K562 (cell line): ENCODE measurements around the gene CREG2. TPM values are rescaled to one million over a fixed set of nuclear protein-coding genes. Genes with fewer than 3 reads are reported as not detected.

Experiments
- ATAC-seq: fragments of 200-7000 bp; cut with Tn5 transposase; 3 replicates; pipeline ENCODE4 v1.9.1; 2020; ENCODE audit warnings: moderate library complexity
- BruUV-seq: library from RNA; stranded (reverse); fragments of 400-500 nt; replicated peaks from 2 replicates; lab custom pipeline; 2021; lab: Mats Ljungman, UMichigan
- CTCF ChIA-PET: fragments of 300-600 bp; formaldehyde crosslinking; extraction: SDS; loops from one replicate; lab custom pipeline; 2021; ENCODE audit warnings: low intra/inter-chr PET ratio; lab: Yijun Ruan, JAX
- POLR2A ChIA-PET: fragments of 300-600, 350-650 bp; sonication (Branson Sonifier 250); formaldehyde crosslinking; extraction: SDS; loops from one replicate; lab custom pipeline; 2021; ENCODE audit warnings: antibody characterized with exemption, inconsistent platforms; lab: Yijun Ruan, JAX
- DNase-seq, 4 experiments: peaks; one replicate each; pipeline versions ENCODE4 v3.0.0 to v3.0.0-alpha.2; 2011 to 2018; ENCODE audit warnings: low spot score in 3 of 4, mixed read lengths in 3 of 4; ENCODE audit errors: extremely low read depth in 1 of 4
- FAIRE-seq: peaks from 2 replicates; lab custom pipeline; 2011; peaks lifted over from hg19 to GRCh38; lab: Jason Lieb, UNC
- H2AFZ ChIP-seq: 2 replicates; pipeline ENCODE4 v1.6.0; 2011; ENCODE audit warnings: low read depth, low read length, control low read depth, inconsistent platforms
- H3K27ac ChIP-seq: fragments of 200-600 bp; 3 replicates; pipeline ENCODE4 v1.8.0; 2011; ENCODE audit warnings: low read depth, mild to moderate bottlenecking, control low read depth, inconsistent platforms, low read length, moderate library complexity, mixed read lengths; ENCODE audit errors: extremely low read depth
- H3K27me3 ChIP-seq, 2 experiments: fragments of 300-600 bp in 1 of 2; 2 replicates in 1 of 2; 3 replicates in 1 of 2; pipeline versions ENCODE4 v1.6.0 to v1.8.0; 2011; ENCODE audit warnings: inconsistent platforms in 2 of 2, low read length in 2 of 2, mild to moderate bottlenecking in 1 of 2, mixed read lengths in 1 of 2, moderate library complexity in 1 of 2; ENCODE audit not compliant: control insufficient read depth in 2 of 2, insufficient read depth in 2 of 2
- H3K36me3 ChIP-seq: fragments of 300-600 bp; 3 replicates; pipeline ENCODE4 v1.8.0; 2011; ENCODE audit warnings: mild to moderate bottlenecking, low read length, inconsistent platforms; ENCODE audit not compliant: control insufficient read depth, insufficient read depth
- H3K4me1 ChIP-seq, 2 experiments: fragments of 200-600 bp in 1 of 2; replicated peaks in 1 of 2; 2 replicates in 1 of 2; 3 replicates in 1 of 2; pipeline versions ENCODE4 v1.5.1 to v1.8.0; 2011; ENCODE audit warnings: inconsistent platforms in 2 of 2, low read length in 2 of 2, mild to moderate bottlenecking in 1 of 2, mixed read lengths in 1 of 2, moderate library complexity in 1 of 2; ENCODE audit not compliant: control insufficient read depth in 2 of 2, insufficient read depth in 2 of 2
- H3K4me2 ChIP-seq: 2 replicates; pipeline ENCODE4 v1.6.1; 2011; ENCODE audit warnings: low read length, control low read depth, inconsistent platforms, mixed read lengths; ENCODE audit not compliant: insufficient read depth
- H3K4me3 ChIP-seq: fragments of 200-600 bp; sonication (generic), shearing (Covaris generic); 2 replicates; pipeline ENCODE4 v1.5.1; 2016; ENCODE audit warnings: control low read depth, inconsistent platforms
- H3K79me2 ChIP-seq: fragments of 200-600 bp; 3 replicates; pipeline ENCODE4 v1.8.0; 2011; ENCODE audit warnings: low read length, inconsistent platforms; ENCODE audit not compliant: control insufficient read depth, insufficient read depth
- H3K9ac ChIP-seq, 2 experiments: 2 replicates each; pipeline versions ENCODE4 v1.6.0 to v1.6.1; 2011; ENCODE audit warnings: low read depth in 2 of 2, low read length in 2 of 2, control low read depth in 1 of 2, inconsistent platforms in 1 of 2, mild to moderate bottlenecking in 1 of 2, mixed read lengths in 1 of 2; ENCODE audit not compliant: insufficient read depth in 1 of 2
- H3K9me1 ChIP-seq: one replicate; pipeline ENCODE4 v1.6.0; 2011; ENCODE audit warnings: inconsistent platforms, mild to moderate bottlenecking, low read length, moderate library complexity; ENCODE audit not compliant: control insufficient read depth, insufficient read depth
- H3K9me3 ChIP-seq: replicated peaks from 2 replicates; pipeline ENCODE4 v1.5.1; 2011; ENCODE audit warnings: low read depth, low read length, inconsistent platforms; ENCODE audit not compliant: control insufficient read depth, insufficient read depth
- H4K20me1 ChIP-seq: replicated peaks from 2 replicates; pipeline ENCODE4 v1.6.1; 2011; ENCODE audit warnings: low read length, inconsistent platforms, mixed read lengths; ENCODE audit not compliant: control insufficient read depth, insufficient read depth
- ETV6 ChIP-seq, 3 experiments: fragments of 150-350 bp in 1 of 3; sonication (generic) in 1 of 3; formaldehyde crosslinking in 1 of 3; IDR thresholded peaks; 2 replicates each; pipeline versions ENCODE4 v1.6.1 to v1.8.0; 2014 to 2022; ENCODE audit warnings: borderline replicate concordance in 2 of 3, low read depth in 2 of 3, antibody characterized with exemption in 1 of 3, low read length in 1 of 3, mild to moderate bottlenecking in 1 of 3, missing genetic modification reagents in 1 of 3
- HOXB6 ChIP-seq: fragments of 250-450 bp; sonication (Bioruptor Pico); IDR thresholded peaks from 2 replicates; pipeline ENCODE4 v1.5.1; 2022; ENCODE audit warnings: mild to moderate bottlenecking, borderline replicate concordance
- KLF10 ChIP-seq: fragments of 250-450 bp; sonication (Bioruptor Pico); IDR thresholded peaks from 2 replicates; pipeline ENCODE4 v1.6.1; 2021; ENCODE audit warnings: matching md5 sums
- WGBS: fragments of 100-300 bp; shearing (Covaris generic); methylation state at CpG from one replicate; pipeline ENCODE4 v1.1.6; 2016; ENCODE audit warnings: low coverage, mixed read lengths; ENCODE audit not compliant: insufficient coverage; ENCODE audit errors: missing lambda C conversion rate; 5-methylcytosine and 5-hydroxymethylcytosine counted together
- in situ Hi-C: fragments of 300-500 bp; cut with MboI; formaldehyde crosslinking; loops from 4 replicates; pipeline ENCODE4 v1.15.0; 2018; ENCODE audit warnings: inconsistent platforms, mixed read lengths
- intact Hi-C: fragments of 100-400 bp; cut with micrococcal nuclease; formaldehyde crosslinking; loops from 2 replicates; pipeline ENCODE4 v1.14.2; 2022
- polyA plus RNA-seq, 8 experiments: library from polyadenylated mRNA; depleted of rRNA in 4 of 8; stranded (reverse) in 5 of 8; unstranded in 3 of 8; fragments of >200 nt; fragmentation: Nextera tagmentation in 2 of 8; fragmentation: Illumina TruSeq in 1 of 8; extraction: Ambion mirVana in 2 of 8; extraction: Trizol in 1 of 8; gene quantifications; 2 replicates each; pipeline versions ENCODE4 v1.2.1 to v1.2.3, GENCODE V29; 2011 to 2014; ENCODE audit warnings: inconsistent platforms in 1 of 8, missing spikeins in 1 of 8
- total RNA-seq, 7 experiments: library from RNA; depleted of rRNA in 6 of 7; stranded (reverse); fragments of >200 nt in 6 of 7; fragmentation: Illumina TruSeq in 2 of 7; extraction: Trizol in 2 of 7; gene quantifications; 2 replicates each; pipeline versions ENCODE4 v1.2.1 to v1.2.3, GENCODE V29; 2011 to 2021; ENCODE audit warnings: low replicate concordance in 1 of 7

Gene CREG2
- total and polyA plus RNA-seq, 9 of the 15 experiments (the other 6 are each of a cell fraction or from before 2014, with no cell fraction given): not detected

DNA sequence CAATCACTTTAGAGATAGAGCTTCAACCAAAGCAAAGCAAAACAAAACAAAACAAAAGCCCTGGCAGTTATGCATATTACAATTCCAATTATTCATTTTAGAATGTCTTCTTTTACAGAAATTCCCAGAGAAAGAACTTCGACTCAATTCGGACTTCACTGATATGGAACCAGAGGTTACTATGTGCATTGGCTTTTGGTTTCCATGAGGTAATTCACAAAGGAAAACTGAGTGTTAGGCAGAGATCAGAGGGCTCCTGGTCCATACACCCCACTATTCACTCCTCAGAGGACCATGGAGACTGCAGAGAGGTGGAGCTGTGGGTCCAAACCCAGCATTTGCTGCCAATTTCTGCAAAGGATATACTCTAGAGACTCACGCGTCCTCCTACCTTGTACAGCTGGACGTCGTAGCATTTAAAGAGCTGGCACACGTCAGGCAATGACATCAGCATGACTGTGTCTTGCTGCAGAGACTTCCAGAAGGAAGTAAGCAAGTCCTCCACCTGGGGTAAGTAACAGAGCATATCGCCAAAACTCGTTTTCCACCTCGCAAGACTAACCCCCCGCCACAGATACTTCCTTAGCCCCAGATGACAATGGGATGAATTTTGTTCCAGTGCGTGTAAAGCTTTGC lies 31.3 kb upstream of the CREG2 start:
- DNase-seq (no peak), FAIRE-seq (no peak), ATAC-seq (peak; percentile 38; the same call in 2 of the 3 replicates)
- Histone ChIP-seq H3K9ac (no peak overlapping the region), H4K20me1 (no peaks in the 10 kb centered on the region), H3K79me2 (no peaks in the 10 kb centered on the region), H3K4me2 (no peak overlapping the region), H3K4me1 (no peaks in the 10 kb centered on the region), H2AFZ (no peak overlapping the region), H3K9me3 (0 out of 2 replicates have a peak, but pooled peaks cover 2% of the 10 kb centered on the region), H3K27me3 (peaks cover 4 to 45% of the 10 kb centered on the region in 2 experiments; a peak in 3 of 5 replicates), H3K9me1 (no peaks in the 10 kb centered on the region), H3K36me3 (no peaks in the 10 kb centered on the region), H3K4me3 (no peak overlapping the region), H3K27ac (no peak overlapping the region)
- CTCF ChIA-PET: interaction anchor here (0.9 to 2.1 kb wide), 2 partner anchors 413 to 455 kb away, joined by 4 to 9 read pairs; no protein-coding TSS in a partner anchor
- in situ Hi-C loops (loop anchor here (10.0 kb wide), 1 partner anchor 406 kb away; no protein-coding TSS in a partner anchor), intact Hi-C loops (loop anchor here (1.0 to 10.0 kb wide), 4 partner anchors 76 to 566 kb away; no protein-coding TSS in a partner anchor)
- TF ChIP-seq KLF10 (CRISPR knock-in tag): no peak
- no peak for TF ChIP-seq HOXB6
- TF ChIP-seq ETV6 (IDR thresholded peaks at IDR 0.05; ENCODE audit: borderline replicate concordance in 1 of 2, low read depth in 2 of 2, low read length in 1 of 2): no peak
- no peak for TF ChIP-seq ETV6 (CRISPR knock-in tag; IDR thresholded peaks at IDR 0.05; ENCODE audit: borderline replicate concordance)
- POLR2A ChIA-PET: interaction anchor here (1.2 kb wide), 1 partner anchor 30 kb away, joined by 3 read pairs; no protein-coding TSS in a partner anchor
- no TSS peak for BruUV-seq
- WGBS: 10% methylated on average over 12 of the region's 12 CpGs
